GM18873 (cell line): Measurements from ENCODE around the gene FTSJ3.
"Not testable (repeated sequence)": the region's sequence is repeated elsewhere in the genome, so short reads cannot be mapped to it uniquely, and the experiment has no call there.

Experiments
- ATAC-seq: cut with Tn5 transposase; IDR thresholded peaks from one replicate; pipeline ENCODE4 v1.9.1; 2021; ENCODE audit warnings: mild to moderate bottlenecking, moderate library complexity, moderate number of reproducible peaks; ENCODE audit not compliant: unreplicated experiment, low FRiP score

Gene FTSJ3

DNA sequence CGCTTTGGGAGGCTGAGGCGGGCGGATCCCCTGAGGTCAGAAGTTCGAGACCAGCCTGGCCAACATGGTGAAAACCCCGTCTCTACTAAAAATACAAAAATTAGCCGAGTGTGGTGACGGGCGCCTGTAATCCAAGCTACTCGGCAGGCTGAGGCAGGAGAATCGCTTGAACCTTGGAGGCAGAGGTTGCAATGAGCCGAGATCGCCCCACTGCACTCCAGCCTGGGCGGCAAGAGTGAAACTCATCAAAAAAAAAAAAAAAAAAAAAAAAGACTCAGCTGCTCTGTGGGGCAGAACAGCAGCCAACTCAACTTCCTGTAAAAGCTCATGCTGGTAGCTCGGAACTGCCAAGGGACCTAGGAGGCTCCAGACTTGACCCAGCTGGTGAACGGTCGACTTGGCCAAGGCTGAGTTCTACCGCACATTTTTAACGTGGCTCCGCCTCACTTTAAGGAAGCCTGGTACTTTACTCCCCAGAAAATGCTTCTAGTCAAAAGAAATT lies 16.0 kb upstream of the FTSJ3 start:
- not testable (repeated sequence) for ATAC-seq

DNA sequence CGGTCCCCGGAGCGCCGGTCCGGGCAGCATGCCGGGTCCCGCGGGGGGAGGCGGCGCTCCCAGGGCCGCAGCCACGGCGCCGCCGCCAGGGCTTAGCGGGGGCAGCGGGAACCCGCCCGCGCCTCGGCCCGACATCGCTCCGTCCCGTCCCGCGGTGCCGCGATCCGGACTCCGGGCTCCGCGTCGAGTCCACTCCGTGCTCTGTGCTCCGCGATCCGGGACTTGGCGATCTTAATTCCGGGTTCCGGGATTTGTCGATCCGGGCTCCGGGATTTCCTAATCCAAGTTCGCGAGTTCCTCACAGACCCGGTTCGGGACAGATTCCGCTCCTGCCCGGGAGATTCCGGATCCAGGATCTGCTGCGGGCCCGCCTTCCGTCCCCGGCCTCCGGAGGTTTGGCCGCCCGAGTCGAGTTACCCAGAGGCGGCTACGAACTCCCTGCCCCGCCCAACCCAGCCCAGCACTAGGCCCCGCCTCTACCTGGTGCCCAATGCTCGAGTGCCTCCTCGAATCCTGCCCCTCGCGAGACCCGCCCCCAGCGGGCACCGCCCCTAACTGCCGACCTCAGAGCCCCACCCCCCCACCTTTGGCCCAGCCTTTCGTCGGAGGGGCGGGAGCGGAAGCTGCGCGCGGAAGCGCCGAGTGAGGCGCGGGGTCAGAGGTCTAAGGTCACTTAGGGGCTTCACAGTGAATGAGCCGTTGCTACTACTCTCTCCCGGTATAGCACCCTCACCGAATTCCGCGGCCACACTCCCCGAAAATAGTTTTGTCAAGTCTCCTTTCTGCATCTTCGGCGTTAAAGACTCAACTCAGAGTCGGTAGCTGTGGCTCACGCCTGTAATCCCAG lies 15.3 kb upstream of the FTSJ3 start, which contains the start of gene SMARCD2:
SMARCD2 (minus strand) TSS at position 146 of the 847 bp plus-strand sequence; CDS start at position 135, 11 bp downstream.
- peak; percentile 75 for ATAC-seq

DNA sequence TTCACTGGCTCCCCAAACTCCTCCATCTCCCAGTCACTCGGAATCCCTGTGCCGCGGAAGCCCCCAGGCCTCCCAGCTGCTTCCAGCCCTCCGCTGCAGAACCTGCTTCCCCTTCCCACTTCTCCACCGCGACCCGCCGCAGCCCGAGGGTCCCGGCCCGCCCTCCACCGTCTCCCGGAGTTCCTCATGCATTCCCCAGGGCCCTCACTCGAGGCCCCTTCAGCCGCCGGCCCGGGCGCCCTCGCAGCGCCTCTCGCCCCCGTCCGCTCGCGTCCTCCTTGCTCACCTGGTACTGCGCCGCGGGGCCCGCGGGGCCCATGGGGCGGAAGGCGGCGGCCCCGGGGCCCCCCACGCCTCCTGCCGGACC lies 14.7 kb upstream of the FTSJ3 start:
- peak; percentile 3 for ATAC-seq

DNA sequence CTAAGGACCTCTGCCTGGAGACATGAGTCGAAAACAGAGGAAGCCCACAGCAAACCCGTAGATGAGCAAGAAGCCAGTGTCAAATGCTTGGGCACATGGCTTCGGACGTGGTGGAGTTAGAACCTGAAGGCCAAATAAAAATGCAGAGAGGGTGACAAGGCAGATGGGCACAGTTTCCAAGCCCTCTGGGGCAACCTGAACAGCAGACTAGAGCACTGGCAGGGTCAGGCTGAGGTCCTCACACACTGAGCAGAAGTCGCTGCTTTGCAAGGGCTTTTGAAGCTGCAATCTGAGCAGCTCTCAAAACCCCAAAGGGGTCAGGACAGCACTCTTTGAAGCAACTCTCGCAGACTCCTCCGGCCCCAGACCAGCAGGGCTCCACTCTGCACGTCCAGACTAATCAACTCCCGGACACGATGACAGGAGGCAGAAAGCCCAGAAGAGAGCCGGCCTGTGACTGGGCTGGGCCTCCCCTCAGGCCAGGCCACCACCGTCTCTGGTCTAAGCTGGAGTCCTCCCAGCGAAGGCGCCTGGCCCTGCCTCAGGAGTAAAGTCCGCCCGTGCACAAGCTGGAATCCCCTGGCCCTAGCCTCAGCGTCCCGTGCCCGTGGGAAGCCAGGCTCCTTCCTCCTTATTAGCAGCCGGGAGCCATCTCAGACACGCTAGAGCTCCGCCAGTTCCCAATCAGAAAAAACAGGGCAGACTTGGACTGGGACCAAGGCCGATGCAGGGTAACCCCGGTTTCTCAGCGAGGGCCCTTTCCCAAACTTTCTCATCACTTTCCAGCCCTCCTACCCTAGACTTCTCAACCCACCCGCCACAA lies 14.1 kb upstream of the FTSJ3 start:
- no peak for ATAC-seq

DNA sequence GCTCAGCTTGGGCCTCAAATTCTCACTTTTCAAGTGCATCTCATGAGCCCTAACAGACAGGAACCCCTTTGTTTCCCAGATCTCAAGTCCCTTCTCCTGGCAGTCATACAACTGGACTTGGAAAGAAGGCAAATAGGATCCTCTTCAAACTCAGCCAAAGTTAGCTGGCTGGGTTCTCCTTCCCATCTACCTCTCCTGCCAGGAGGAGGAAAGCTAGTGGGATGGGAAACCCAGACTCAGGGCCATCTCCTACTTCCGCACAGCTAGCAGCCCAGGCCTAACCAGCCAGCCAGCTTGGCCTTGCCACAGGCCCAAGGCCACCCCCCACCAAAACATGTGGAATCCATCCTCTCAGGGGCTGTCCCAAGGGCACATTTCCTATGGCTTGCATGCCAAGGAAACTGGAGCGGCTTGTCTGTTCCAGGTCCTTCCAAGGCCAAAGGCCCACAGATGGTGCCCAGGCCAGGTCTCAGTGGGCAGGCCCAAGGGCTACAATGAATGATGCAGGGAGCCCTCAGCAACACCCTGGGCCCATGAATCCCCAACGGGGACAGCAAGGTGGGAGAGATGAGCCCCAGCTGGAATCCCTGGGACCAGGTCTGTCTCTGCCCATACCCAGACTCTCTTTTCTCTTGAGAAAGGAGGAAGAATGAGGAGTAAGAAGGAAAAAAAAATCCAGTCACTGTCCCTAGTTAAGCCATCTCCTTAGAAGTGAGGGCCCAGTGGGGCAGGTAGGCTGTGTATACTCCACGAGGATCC lies 13.3 kb upstream of the FTSJ3 start:
- no peak for ATAC-seq

DNA sequence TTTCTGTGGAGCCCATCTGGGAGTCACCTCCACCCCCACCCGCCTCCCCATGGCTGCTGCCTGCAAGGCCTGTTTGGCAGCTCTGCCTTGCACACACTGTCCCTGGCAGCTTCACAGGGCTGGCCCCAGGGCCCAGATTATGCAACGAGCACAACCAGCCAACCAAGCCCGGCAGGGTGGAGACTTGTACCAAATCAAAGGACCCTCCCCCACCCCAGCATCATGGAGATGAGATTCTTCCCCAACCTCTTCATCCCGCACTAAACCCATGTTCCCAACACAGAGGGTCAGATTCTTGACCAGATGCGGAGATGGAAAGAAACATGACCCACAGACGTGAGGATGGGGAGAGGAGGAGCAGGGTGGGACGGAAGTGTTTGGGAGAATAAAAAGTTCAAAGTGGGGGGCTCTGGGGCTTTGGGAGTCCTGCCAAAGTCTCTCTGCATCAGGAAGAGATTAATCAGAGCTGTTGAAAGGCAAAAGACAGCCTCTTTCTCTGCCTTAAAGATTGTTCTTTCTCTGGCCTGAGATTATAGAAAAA lies 11.2 kb upstream of the FTSJ3 start:
- ATAC-seq, result no peak

DNA sequence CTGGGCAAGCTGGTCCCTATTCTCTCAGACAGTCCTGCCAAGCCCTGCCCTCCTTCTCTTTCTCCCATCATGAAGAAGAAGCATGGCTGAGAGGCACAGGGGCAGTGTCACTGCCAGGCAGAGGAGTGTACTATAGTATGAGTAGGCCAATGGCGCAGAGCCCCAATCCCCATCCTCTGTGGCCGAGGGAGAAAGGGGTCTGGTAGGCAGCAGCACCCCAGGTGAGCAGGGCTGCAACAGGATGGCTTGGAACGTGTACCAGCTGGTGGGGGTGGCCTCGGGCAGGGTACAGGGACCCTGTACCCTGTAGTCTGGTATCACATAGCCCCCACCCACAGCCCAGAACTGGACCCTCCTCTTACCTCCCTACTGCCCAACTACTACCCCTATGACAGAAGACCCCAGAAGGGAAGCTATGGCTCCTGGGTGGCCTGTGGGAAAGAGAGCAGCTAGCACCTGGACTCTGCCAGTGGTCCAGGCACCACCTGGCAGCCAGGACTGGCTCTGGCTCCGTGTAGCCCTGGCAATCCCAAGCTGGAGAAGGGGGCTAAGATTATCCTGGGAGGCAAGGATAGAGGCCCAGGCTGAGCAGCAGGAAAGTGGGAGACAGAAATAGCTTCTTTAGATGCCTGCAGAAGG lies 10.6 kb upstream of the FTSJ3 start:
- ATAC-seq, result no peak

DNA sequence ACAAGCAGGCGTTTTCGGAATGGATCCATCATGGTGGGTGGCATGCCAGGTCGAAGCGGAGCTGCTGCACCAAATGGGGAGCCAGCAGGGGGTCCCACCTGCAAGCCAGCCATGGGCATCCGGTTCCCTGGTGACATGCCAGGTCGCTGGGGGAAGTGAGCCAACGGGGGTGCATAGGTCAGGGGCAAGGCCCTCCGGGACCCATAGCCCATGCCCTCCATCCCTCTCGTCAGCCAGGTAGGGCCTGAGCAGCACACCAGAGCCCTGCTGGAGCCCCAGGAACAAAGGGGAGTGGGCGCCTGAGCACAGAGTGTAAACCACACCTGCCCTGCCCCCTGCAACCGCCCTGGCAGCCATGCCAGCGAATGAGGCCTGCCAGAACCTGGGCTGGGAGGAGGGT lies 10.0 kb upstream of the FTSJ3 start:
- no peak for ATAC-seq

DNA sequence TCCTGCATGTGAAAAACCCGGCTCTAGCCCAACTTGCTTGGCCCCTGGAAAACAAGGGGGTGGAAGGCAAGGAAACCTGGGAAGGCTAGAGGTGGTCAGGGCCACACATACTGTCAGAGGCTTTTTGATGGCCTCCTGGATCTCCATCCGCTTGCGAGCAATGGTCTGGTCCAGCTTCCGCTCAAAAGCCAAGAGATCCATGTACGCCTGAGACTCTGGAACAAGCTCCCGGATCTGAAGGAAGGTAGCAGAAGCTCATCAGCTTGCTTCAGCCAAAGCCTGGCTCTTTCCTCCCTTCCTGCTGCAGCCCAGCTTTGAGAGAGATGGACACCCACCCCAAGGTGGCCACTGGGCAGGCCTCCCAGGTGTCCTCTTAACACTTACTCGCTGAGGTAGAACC lies 9.3 kb upstream of the FTSJ3 start:
- ATAC-seq, result no peak

DNA sequence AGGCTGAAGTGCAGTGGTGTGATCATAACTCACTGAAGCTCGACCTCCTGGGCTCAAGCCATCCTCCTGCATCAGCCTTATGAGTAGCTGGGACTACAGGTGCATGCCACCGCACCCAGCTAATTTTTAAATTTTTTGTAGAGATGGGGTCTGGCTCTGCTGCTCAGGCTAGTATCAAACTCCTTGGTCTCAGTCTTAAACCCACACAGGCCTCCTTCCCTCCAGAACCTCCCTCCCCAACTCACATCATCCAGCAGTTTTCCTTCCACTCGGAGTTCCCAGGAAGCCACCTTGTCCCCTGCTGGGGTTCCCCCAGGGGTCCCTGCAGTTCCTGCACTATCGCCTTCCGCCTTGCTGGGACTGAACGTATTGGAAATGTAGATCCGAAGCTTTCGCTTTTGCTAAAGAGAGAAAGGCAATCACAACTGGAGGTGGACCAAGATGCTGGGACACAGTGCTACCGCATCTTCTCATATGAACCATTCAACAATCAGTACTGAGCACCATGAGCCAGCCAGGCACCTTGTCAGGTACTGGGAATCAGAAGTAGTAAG lies 7.8 kb upstream of the FTSJ3 start:
- ATAC-seq, result no peak

DNA sequence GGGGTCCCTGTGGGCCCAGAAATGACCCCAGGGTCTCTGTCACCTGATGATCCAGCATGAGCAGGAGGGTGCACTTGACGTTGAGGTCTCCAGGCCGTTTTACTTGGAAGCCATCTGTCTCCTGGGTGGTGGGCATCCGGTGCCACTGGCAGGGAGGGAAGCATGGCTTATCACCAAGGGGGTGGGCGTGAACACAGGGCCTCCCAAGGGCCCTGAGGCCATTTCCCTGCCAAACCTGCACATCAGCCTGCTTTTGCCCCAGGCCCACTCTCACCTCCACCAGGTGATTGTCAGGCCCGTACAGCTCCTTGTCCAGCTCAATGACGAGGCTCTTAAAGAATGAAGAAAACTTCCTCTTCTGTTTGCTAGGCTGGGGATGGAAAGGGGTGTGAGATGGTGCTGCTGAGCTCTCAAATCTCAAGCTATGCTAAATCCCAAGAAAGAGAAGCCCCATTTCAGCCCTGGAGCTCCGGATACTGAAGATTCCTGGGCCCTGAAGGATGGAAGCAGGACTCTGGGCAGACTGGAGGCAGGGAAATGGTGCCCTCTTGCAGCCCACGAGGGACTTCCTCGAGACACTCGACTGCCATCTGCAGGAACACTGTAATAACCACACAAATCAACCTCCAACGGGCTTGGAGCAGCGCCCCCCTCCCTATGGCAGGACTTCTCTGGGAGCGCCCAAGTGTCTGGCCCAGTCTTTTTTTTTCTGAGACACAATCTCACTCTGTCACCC lies 7.1 kb upstream of the FTSJ3 start:
- peak; percentile 44 for ATAC-seq

DNA sequence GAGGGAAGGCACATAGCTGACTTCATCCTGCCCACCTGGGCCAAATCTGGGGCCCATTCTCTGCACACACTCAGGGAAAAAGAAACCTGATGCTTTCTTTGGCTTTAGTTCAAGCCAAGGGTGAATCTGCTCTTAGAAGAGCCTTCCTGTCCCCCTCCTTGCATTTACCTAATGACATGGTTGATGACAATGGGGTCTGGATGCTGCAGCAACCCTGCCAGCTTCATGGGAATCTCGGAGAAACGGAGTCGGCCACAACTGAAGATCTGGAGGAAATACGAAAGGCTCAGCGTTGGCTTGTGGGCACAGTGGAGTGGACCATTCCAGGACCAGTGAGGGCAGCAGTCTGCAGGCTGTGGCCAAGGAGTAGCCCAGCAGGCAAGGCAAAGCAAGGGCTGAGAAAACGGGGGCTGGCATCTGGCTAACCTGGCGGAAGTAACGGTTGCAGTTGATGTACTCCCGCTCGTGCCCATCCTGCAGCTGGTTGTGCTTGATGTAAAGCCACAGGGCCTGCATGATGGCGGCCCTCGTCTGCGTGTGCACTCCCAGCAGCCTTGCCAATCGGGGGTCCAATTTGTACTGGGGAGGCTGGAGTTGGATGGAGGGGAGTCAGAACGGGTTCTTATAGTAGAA lies 6.4 kb upstream of the FTSJ3 start:
- ATAC-seq, result no peak

DNA sequence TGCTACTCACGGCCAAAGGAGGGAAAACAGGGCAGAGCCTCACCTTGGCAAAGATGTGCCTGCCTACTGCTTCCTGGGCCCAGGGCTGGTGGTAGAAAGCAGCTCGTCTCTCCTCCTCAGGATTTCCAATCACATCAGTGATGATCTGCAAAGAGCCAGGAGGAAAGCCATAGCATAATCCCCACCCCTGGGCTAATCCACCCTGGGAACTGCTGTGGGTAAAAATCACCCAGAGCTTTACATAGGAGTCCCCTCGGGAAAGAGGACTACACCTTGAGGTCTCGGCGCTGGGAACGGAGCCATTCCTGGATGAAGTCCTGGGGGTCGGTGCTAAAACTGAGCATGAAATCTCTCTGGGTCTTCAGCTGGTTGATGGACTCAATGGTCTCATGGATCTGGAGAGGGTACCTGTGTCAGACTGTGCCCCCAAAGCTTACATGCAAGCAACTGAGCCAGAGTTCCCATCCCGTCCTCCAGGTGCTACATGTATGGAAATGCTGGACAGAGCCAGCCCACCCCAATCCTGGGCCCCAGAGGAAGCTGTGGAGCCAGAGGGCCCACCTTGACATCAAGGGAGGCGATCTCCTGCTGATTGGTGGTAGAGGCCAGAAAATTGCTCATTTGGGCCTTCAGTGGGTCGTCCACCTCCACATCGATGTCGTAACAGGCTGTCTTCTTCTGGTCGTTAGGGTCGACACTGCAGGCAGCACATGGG lies 5.7 kb upstream of the FTSJ3 start:
- no peak for ATAC-seq

DNA sequence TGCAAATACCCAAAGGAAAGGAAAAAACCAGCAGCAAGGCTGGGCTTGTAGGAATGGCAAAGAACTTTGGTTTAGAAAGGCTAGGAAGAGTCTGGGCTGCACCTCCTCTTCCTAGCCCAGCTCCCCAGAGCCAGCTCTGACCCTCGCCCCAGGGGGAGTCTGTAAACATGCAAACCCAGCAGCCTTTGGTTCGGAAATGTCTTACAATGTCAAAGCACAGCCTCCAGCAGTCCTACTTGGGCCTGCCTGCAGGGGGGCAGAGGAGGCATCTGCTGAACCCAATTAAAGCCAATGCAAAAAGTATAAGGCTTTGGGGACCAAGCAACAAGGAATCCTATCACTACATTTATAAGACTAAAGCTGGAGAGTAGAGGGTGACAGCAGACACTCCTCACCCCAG lies 5.0 kb upstream of the FTSJ3 start:
- ATAC-seq, result no peak

DNA sequence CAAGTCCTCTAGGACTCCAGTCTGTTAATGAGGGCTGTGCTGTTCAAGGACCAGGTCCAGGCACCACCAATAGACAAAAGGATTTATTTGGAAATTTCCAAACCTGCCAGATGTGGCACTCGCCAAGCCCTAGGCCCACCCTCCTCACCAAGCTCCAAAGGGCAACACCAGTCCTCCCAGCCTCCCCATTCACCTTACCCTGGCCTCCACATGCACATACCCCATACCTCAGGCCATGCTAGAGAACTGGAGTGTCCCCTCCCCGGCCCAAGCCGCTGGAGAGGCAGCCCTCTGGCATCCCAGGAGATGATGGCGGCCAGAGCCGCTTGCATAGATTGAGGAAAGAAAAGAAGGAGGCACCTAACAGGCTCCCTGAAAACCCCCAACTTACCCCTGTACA lies 4.6 kb upstream of the FTSJ3 start:
- ATAC-seq, result no peak

DNA sequence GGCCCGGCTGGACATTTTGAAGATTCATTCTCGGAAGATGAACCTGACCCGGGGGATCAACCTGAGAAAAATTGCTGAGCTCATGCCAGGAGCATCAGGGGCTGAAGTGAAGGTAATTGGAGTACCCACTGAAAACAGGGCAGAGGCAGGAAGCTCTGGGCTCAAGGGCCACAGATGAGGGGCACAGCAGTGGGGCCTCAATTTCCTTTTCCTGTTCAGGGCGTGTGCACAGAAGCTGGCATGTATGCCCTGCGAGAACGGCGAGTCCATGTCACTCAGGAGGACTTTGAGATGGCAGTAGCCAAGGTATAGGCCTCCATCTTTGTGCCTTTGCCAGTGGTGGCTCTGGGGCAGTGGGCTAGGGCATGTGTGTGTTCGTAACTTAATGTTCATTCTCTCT lies 4.0 kb upstream of the FTSJ3 start:
- no peak for ATAC-seq

DNA sequence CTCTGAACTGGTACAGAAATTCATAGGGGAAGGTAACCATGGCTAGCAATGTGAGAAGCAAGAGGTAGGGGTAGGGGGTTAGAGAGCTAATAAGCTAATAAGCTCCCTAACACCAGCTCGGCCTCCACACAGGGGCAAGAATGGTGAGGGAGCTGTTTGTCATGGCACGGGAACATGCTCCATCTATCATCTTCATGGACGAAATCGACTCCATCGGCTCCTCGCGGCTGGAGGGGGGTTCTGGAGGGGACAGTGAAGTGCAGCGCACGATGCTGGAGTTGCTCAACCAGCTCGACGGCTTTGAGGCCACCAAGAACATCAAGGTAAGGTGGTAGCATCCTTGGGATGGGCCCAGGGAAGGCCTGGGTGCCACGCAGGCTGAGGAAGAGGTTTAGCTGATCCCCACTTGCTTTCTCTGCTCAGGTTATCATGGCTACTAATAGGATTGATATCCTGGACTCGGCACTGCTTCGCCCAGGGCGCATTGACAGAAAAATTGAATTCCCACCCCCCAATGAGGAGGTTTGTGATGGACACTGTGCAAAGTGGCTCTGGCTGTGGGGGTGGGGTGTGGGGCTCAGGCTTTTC lies 3.5 kb upstream of the FTSJ3 start:
- ATAC-seq, result no peak

DNA sequence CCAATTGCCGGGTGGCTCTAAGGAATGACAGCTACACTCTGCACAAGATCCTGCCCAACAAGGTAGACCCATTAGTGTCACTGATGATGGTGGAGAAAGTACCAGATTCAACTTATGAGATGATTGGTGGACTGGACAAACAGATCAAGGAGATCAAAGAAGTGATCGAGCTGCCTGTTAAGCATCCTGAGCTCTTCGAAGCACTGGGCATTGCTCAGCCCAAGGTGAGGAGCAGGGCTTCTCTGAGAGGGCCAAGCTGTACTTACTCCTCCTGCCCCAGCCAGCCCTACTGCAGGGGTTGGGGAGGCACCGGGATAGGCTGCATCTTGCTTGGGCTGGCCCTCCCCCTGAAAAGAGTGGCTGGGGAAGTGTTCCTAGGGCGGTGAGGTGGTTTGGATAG lies 2.8 kb upstream of the FTSJ3 start:
- ATAC-seq, result no peak
